ENCODE data around the gene LSM14A.

- TF ChIP-seq CTCF (IDR thresholded peaks at IDR 0.05) (no peak), POLR2A (IDR thresholded peaks at IDR 0.05) (no peak)
Observed at GRCh38 chr19:34148658-34149185, 23.6 kb upstream of the LSM14A start.

All from breast epithelium (tissue), 3 donors.